ENCODE measurements around the gene ZER1.

The ZER1 gene

GRCh38 chr9:128706045-128706444 lies 65.7 kb downstream of the ZER1 start:
- Histone ChIP-seq H4K8ac (ENCODE audit: low read depth, low read length) (no peak overlapping the region), H2BK5ac (ENCODE audit: low read length) (no peak overlapping the region), H3K4me1 (ENCODE audit: control insufficient read depth in 2 of 2, insufficient read depth in 1 of 2, low read depth in 1 of 2, low read length in 2 of 2) (peaks cover 5 to 6% of the 10 kb centered on the region in 2 donors), H3K14ac (ENCODE audit: low read length) (no peak overlapping the region), H2AK5ac (ENCODE audit: low read depth, low read length) (no peak overlapping the region), H2AFZ (ENCODE audit: low read length) (no peak overlapping the region), H3K4me2 (ENCODE audit: insufficient read depth, low read length, poor library complexity, severe bottlenecking) (no peak overlapping the region), H3K27ac (replicated peaks; ENCODE audit: low read length) (no peak overlapping the region), H3K79me1 (ENCODE audit: low read depth, low read length) (peaks cover 2% of the 10 kb centered on the region), H3K23ac (ENCODE audit: low read depth, low read length, poor library complexity) (no peak overlapping the region), H3K36me3 (replicated peaks in 1 of 2; ENCODE audit: control insufficient read depth in 2 of 2, insufficient read depth in 2 of 2, low read length in 2 of 2) (peaks cover 0 to 34% of the 10 kb centered on the region in 2 donors), H2BK12ac (ENCODE audit: low read length) (no peak overlapping the region), H4K91ac (ENCODE audit: low read depth, low read length, poor library complexity) (no peak overlapping the region), H3K9ac (ENCODE audit: low read depth, low read length, poor library complexity) (no peak overlapping the region), H3K4ac (ENCODE audit: low read length) (no peak overlapping the region), H2BK15ac (ENCODE audit: low read length) (no peak overlapping the region), H3K9me3 (replicated peaks in 1 of 2; ENCODE audit: control insufficient read depth in 2 of 2, insufficient read depth in 1 of 2, low read depth in 1 of 2, low read length in 2 of 2) (no peaks in the 10 kb centered on the region), H3K27me3 (ENCODE audit: control insufficient read depth in 3 of 3, insufficient read depth in 3 of 3, low read depth in 1 of 3, low read length in 3 of 3) (peaks cover 0 to 2% (median 0%) of the 10 kb centered on the region in 3 experiments), H2BK120ac (ENCODE audit: low read depth, low read length) (no peak overlapping the region), H3K4me3 (ENCODE audit: low read length in 2 of 2) (no peak overlapping the region), H3K18ac (ENCODE audit: low read length) (no peak overlapping the region)
- DNase-seq (ENCODE audit: low spot score) = no peak
- WGBS, 2 donors (ENCODE audit: extremely low coverage in 2 of 2, insufficient read length in 2 of 2, insufficient replicate concordance in 1 of 2) = no CpG with 5 or more reads among the region's 1 CpG

DNA sequence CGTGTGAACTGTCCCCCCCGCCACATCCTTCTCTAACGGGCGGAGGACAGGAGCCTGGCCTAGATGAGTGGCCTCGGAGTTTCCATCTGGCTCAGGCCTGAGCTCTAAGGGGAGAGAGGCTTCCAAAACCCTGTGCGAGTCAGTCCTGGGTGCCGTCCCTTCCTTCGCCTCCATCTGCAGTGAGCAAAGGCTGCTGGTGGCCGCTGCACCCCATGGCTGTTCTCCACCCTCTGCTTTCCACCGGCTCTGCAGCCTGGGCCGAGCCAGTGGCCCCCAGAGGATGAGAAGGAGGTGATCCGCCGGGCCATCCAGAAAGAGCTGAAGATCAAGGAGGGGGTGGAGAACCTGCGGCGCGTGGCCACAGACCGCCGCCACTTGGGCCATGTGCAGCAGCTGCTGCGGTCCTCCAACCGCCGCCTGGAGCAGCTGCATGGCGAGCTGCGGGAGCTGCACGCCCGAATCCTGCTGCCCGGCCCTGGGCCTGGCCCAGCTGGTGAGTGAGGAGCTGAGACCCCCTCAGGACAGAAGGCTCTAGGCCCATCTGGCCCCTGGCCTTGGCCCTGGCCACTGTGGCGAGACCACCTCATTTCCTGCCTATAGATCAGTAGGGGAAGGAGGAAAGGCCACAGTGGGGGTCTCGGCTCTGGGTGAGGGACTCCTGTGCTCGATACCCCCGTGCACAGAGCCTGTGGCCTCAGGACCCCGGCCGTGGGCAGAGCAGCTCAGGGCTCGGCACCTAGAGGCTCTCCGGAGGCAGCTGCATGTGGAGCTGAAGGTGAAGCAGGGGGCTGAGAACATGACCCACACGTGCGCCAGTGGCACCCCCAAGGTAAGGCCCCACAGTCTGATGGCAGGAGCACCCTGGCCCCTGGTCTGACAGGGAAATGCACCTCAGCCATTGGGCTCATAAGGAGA lies 66.4 kb downstream of the ZER1 start:
- no CpG with 5 or more reads among the region's 36 CpGs for WGBS, 2 donors (ENCODE audit: extremely low coverage in 2 of 2, insufficient read length in 2 of 2, insufficient replicate concordance in 1 of 2)

GRCh38 chr9:128704356-128704670 lies 67.4 kb downstream of the ZER1 start:
- no peak for DNase-seq (ENCODE audit: low spot score)
- H2BK15ac ChIP-seq (ENCODE audit: low read length) = no peak overlapping the region
- peak overlapping the region; percentile 85 for H2AK5ac ChIP-seq (ENCODE audit: low read depth, low read length)
- no peak overlapping the region for H2BK12ac ChIP-seq (ENCODE audit: low read length)
- peaks cover 5 to 6% of the 10 kb centered on the region in 2 donors for H3K4me1 ChIP-seq (ENCODE audit: control insufficient read depth in 2 of 2, insufficient read depth in 1 of 2, low read depth in 1 of 2, low read length in 2 of 2)
- no peak overlapping the region for H4K91ac ChIP-seq (ENCODE audit: low read depth, low read length, poor library complexity)
- H2AFZ ChIP-seq (ENCODE audit: low read length) = no peak overlapping the region
- no peak overlapping the region for H3K9ac ChIP-seq (ENCODE audit: low read depth, low read length, poor library complexity)
- peak overlapping the region in 1 of 2 donors; percentile 99 for H3K4me3 ChIP-seq (ENCODE audit: low read length in 2 of 2)
- H2BK5ac ChIP-seq (ENCODE audit: low read length) = no peak overlapping the region
- no peaks in the 10 kb centered on the region for H3K9me3 ChIP-seq (replicated peaks in 1 of 2; ENCODE audit: control insufficient read depth in 2 of 2, insufficient read depth in 1 of 2, low read depth in 1 of 2, low read length in 2 of 2)
- H3K18ac ChIP-seq (ENCODE audit: low read length) = no peak overlapping the region
- H3K79me1 ChIP-seq (ENCODE audit: low read depth, low read length) = peaks cover 2% of the 10 kb centered on the region
- H3K23ac ChIP-seq (ENCODE audit: low read depth, low read length, poor library complexity) = no peak overlapping the region
- no CpG with 5 or more reads among the region's 5 CpGs for WGBS, 2 donors (ENCODE audit: extremely low coverage in 2 of 2, insufficient read length in 2 of 2, insufficient replicate concordance in 1 of 2)
- H3K27ac ChIP-seq (replicated peaks; ENCODE audit: low read length) = no peak overlapping the region
- peaks cover 0 to 27% of the 10 kb centered on the region in 2 donors for H3K36me3 ChIP-seq (replicated peaks in 1 of 2; ENCODE audit: control insufficient read depth in 2 of 2, insufficient read depth in 2 of 2, low read length in 2 of 2)
- no peak overlapping the region for H4K8ac ChIP-seq (ENCODE audit: low read depth, low read length)
- H3K4ac ChIP-seq (ENCODE audit: low read length) = no peak overlapping the region
- H2BK120ac ChIP-seq (ENCODE audit: low read depth, low read length) = no peak overlapping the region
- peaks cover 0 to 2% (median 0%) of the 10 kb centered on the region in 3 experiments for H3K27me3 ChIP-seq (ENCODE audit: control insufficient read depth in 3 of 3, insufficient read depth in 3 of 3, low read depth in 1 of 3, low read length in 3 of 3)
- H3K4me2 ChIP-seq (ENCODE audit: insufficient read depth, low read length, poor library complexity, severe bottlenecking) = peak overlapping the region; percentile 23
- H3K14ac ChIP-seq (ENCODE audit: low read length) = no peak overlapping the region

More for the DNA sequence above, 66.4 kb downstream of the ZER1 start:
- Histone ChIP-seq H2BK5ac (ENCODE audit: low read length) (peak overlapping the region; percentile 29), H3K36me3 (replicated peaks in 1 of 2; ENCODE audit: control insufficient read depth in 2 of 2, insufficient read depth in 2 of 2, low read length in 2 of 2) (peaks cover 0 to 30% of the 10 kb centered on the region in 2 donors), H4K91ac (ENCODE audit: low read depth, low read length, poor library complexity) (no peak overlapping the region), H3K9me3 (replicated peaks in 1 of 2; ENCODE audit: control insufficient read depth in 2 of 2, insufficient read depth in 1 of 2, low read depth in 1 of 2, low read length in 2 of 2) (no peaks in the 10 kb centered on the region), H2BK120ac (ENCODE audit: low read depth, low read length) (no peak overlapping the region), H3K23ac (ENCODE audit: low read depth, low read length, poor library complexity) (no peak overlapping the region), H3K27me3 (ENCODE audit: control insufficient read depth in 3 of 3, insufficient read depth in 3 of 3, low read depth in 1 of 3, low read length in 3 of 3) (peaks cover 0 to 2% (median 0%) of the 10 kb centered on the region in 3 experiments), H2AFZ (ENCODE audit: low read length) (no peak overlapping the region), H3K4me2 (ENCODE audit: insufficient read depth, low read length, poor library complexity, severe bottlenecking) (no peak overlapping the region), H4K8ac (ENCODE audit: low read depth, low read length) (no peak overlapping the region), H3K27ac (replicated peaks; ENCODE audit: low read length) (no peak overlapping the region), H3K4me3 (ENCODE audit: low read length in 2 of 2) (no peak overlapping the region), H3K18ac (ENCODE audit: low read length) (no peak overlapping the region), H3K79me1 (ENCODE audit: low read depth, low read length) (peaks cover 2% of the 10 kb centered on the region), H2BK15ac (ENCODE audit: low read length) (no peak overlapping the region), H2BK12ac (ENCODE audit: low read length) (no peak overlapping the region), H3K9ac (ENCODE audit: low read depth, low read length, poor library complexity) (peak overlapping the region; percentile 15), H2AK5ac (ENCODE audit: low read depth, low read length) (no peak overlapping the region), H3K4me1 (ENCODE audit: control insufficient read depth in 2 of 2, insufficient read depth in 1 of 2, low read depth in 1 of 2, low read length in 2 of 2) (peaks cover 5 to 6% of the 10 kb centered on the region in 2 donors), H3K4ac (ENCODE audit: low read length) (no peak overlapping the region), H3K14ac (ENCODE audit: low read length) (no peak overlapping the region)
- DNase-seq (ENCODE audit: low spot score) = no peak

DNA sequence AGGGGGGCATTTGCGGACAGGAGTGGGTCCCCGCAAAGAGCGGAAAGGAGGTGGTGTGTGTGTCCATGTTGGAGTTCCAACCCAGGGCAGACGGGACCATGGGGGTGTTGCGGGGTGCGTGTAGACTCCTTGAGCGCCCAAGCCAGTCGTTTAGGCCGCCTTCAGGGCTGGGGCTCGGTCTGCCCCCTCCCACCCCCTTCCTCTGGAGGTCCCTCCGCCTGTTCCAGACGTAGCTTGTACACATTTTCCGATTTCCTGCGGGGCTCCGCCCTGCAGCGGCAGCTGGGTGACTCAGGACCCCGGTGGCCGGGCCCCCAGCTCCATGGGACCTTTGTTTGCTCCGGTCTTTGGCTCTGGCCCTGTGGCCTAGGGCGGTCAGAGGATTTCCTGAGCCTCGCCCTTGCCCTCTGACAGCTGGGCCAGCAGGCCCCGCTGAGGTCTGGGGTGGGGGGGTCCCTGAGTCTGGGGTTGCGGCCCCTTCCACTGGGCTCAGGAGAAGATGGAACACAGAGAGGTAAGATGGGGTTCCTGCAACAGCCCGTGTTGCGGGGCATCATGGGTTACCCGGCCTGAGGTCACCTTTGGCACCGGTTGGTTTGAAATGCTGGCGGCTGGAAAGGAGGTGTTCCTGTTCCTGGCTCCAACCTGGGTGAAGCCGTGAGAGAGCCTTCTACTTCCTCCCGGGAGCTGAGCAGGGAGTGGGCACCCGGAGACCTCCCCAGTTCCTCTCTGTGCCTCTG lies 67.9 kb downstream of the ZER1 start:
- Histone ChIP-seq H3K4me2 (ENCODE audit: insufficient read depth, low read length, poor library complexity, severe bottlenecking) (peak overlapping the region; percentile 83), H3K27ac (replicated peaks; ENCODE audit: low read length) (no peak overlapping the region), H4K8ac (ENCODE audit: low read depth, low read length) (no peak overlapping the region), H2BK120ac (ENCODE audit: low read depth, low read length) (no peak overlapping the region), H2AFZ (ENCODE audit: low read length) (peak overlapping the region; percentile 98), H3K4me1 (ENCODE audit: control insufficient read depth in 2 of 2, insufficient read depth in 1 of 2, low read depth in 1 of 2, low read length in 2 of 2) (peaks cover 5 to 6% of the 10 kb centered on the region in 2 donors), H3K14ac (ENCODE audit: low read length) (peak overlapping the region; percentile 78), H2BK5ac (ENCODE audit: low read length) (peak overlapping the region; percentile 66), H3K79me1 (ENCODE audit: low read depth, low read length) (peaks cover 2% of the 10 kb centered on the region), H3K18ac (ENCODE audit: low read length) (peak overlapping the region; percentile 96), H3K9ac (ENCODE audit: low read depth, low read length, poor library complexity) (peak overlapping the region; percentile 94), H3K36me3 (replicated peaks in 1 of 2; ENCODE audit: control insufficient read depth in 2 of 2, insufficient read depth in 2 of 2, low read length in 2 of 2) (peaks cover 0 to 27% of the 10 kb centered on the region in 2 donors), H2BK15ac (ENCODE audit: low read length) (no peak overlapping the region), H4K91ac (ENCODE audit: low read depth, low read length, poor library complexity) (no peak overlapping the region), H2BK12ac (ENCODE audit: low read length) (no peak overlapping the region), H2AK5ac (ENCODE audit: low read depth, low read length) (peak overlapping the region; percentile 85), H3K4ac (ENCODE audit: low read length) (no peak overlapping the region), H3K9me3 (replicated peaks in 1 of 2; ENCODE audit: control insufficient read depth in 2 of 2, insufficient read depth in 1 of 2, low read depth in 1 of 2, low read length in 2 of 2) (no peaks in the 10 kb centered on the region), H3K27me3 (ENCODE audit: control insufficient read depth in 3 of 3, insufficient read depth in 3 of 3, low read depth in 1 of 3, low read length in 3 of 3) (peaks cover 0 to 2% (median 0%) of the 10 kb centered on the region in 3 experiments), H3K23ac (ENCODE audit: low read depth, low read length, poor library complexity) (peak overlapping the region; percentile 52), H3K4me3 (ENCODE audit: low read length in 2 of 2) (peak overlapping the region; percentile 92 to 99)
- WGBS, 2 donors (ENCODE audit: extremely low coverage in 2 of 2, insufficient read length in 2 of 2, insufficient replicate concordance in 1 of 2) = no CpG with 5 or more reads among the region's 31 CpGs
- no peak for DNase-seq (ENCODE audit: low spot score)

All from neuronal stem cell (in vitro differentiated cells).